Rectal smooth muscle tissue (tissue), 1 donor: ENCODE measurements around the gene FBRSL1.

Experiments used
- H3K27ac ChIP-seq: one replicate; pipeline ENCODE4 v1.7.0; 2013; ENCODE audit warnings: low read depth, low read length, inconsistent platforms
- H3K27me3 ChIP-seq: one replicate; pipeline ENCODE4 v1.7.0; 2013; ENCODE audit warnings: low read length; ENCODE audit not compliant: control insufficient read depth, insufficient read depth
- H3K36me3 ChIP-seq: one replicate; pipeline ENCODE4 v1.7.0; 2013; ENCODE audit warnings: low read length; ENCODE audit not compliant: control insufficient read depth, insufficient read depth
- H3K4me1 ChIP-seq: one replicate; pipeline ENCODE4 v1.7.0; 2013; ENCODE audit warnings: low read length; ENCODE audit not compliant: control insufficient read depth, insufficient read depth
- H3K4me3 ChIP-seq: one replicate; pipeline ENCODE4 v1.7.0; 2013; ENCODE audit warnings: low read length
- H3K9ac ChIP-seq: one replicate; pipeline ENCODE4 v1.7.0; 2013; ENCODE audit warnings: low read length

FBRSL1 gene

DNA sequence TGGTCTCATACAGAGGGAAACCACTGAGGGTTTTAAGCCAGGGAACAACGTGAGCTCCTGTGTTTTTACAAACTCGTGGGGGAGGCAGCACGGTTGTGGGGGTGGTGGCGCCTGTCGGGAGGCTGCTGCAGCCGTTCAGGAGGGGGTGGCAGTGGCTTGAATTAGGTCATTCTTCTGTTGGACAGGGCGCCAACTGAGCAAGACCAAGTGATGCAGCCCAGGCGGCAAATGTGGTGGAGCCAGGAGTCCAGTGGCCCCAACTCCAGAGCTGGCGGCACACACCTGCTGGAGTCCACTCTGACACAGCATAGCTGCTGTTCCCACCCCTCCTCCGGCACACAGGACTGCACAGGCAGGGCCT, 27.8 kb downstream of the FBRSL1 start:
- Histone ChIP-seq H3K27ac (no peak overlapping the region), H3K36me3 (peaks cover 7% of the 10 kb centered on the region), H3K27me3 (no peaks in the 10 kb centered on the region), H3K4me3 (no peak overlapping the region), H3K9ac (no peak overlapping the region), H3K4me1 (no peaks in the 10 kb centered on the region)

DNA sequence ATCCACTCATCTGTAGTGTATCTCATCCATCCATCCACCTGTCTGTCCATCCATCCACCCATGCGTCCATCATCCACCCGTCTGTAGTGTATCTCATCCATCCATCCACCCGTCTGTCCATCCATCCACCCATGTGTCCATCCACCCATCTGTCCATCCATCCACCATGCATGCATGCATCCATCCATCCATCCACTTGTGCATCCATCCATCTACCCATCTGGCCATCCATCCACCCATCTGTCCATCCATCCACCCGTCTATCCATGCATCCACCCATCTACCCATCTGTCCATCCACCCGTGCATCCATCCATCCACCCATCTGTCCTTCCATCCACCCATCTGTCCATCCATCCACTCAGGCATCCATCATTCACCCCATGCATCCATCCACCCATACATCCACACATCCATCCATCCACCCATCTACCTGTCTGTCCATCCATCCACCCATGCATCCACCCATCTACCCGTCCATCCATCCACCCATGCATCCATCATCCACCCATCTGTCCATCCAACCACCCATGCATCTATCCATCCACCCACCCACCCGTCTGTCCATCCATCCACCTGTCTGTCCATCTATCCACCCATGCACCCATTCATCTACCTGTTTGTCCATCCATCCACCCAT, 28.5 kb downstream of the FBRSL1 start:
- Histone ChIP-seq H3K36me3 (peaks cover 7% of the 10 kb centered on the region), H3K4me3 (no peak overlapping the region), H3K4me1 (no peaks in the 10 kb centered on the region), H3K27ac (no peak overlapping the region), H3K9ac (no peak overlapping the region), H3K27me3 (no peaks in the 10 kb centered on the region)

DNA sequence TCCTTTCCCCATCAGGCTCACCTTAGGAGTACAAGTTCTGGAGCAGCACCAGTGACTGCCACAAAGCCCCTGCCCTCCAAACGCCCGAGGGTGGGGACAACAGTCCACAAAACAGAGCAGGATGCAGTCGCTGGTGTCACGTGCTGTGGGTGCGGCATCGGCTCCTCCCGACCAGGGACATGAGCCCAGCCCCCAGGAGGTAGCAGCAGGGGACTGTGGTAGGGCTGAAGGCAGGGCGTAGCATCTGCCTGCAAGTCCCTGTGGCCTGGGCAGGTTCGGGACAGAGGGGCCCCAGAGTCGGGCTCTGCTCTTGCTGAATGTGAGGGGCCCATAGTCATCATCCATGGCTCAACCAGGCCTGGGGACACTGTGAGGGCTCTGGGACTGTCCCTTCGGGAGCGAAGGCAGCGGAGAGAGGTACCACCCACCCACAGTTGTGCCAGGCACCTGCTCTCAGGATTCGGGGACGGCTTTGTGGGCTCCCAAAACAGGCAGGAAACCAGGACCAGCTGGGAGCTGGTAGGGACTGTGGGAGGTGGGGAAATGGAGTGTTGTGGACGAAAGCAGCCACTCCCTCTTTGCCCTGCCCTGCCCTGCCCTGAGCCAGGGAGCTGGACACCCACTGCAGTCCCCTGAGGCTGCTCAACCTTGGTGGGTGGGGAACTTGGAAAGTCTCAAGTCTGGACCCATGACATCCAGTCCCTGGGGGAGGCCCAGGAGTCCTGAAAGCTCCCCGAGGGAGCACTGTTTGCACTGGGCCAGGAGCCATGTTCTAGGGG, 30.7 kb downstream of the FBRSL1 start:
- Histone ChIP-seq H3K27me3 (no peaks in the 10 kb centered on the region), H3K36me3 (peaks cover 7% of the 10 kb centered on the region)

DNA sequence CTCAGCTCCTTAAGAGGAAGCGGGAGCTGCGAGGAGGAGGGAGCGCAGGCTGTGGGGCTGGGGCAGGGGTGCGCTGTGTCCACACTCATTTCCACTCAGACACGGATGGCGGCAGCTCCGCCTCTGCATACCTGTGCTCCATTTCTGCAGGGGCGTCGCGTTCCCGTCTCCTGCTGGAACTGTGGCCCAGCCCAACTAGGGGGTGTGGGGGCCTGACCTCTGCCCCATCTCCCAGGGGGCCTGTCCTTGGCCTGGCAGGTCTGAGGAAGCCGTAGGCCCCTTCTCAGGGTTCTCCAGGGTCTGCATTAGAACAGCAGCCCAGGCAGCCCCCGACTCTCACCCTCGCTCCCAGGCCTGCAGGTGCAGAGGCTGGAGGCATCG, 31.2 kb downstream of the FBRSL1 start:
- Histone ChIP-seq H3K4me3 (no peak overlapping the region), H3K9ac (no peak overlapping the region), H3K27ac (no peak overlapping the region), H3K27me3 (no peaks in the 10 kb centered on the region), H3K36me3 (peaks cover 7% of the 10 kb centered on the region), H3K4me1 (no peaks in the 10 kb centered on the region)

More for the DNA sequence above, 30.7 kb downstream of the FBRSL1 start:
- no peak overlapping the region for H3K27ac ChIP-seq
- H3K4me3 ChIP-seq, result no peak overlapping the region
- no peaks in the 10 kb centered on the region for H3K4me1 ChIP-seq
- H3K9ac ChIP-seq, result no peak overlapping the region

- no peaks in the 10 kb centered on the region for H3K4me1 ChIP-seq
These were observed 31.9 kb downstream of the FBRSL1 start for GRCh38 chr12:132521712-132522292.

DNA sequence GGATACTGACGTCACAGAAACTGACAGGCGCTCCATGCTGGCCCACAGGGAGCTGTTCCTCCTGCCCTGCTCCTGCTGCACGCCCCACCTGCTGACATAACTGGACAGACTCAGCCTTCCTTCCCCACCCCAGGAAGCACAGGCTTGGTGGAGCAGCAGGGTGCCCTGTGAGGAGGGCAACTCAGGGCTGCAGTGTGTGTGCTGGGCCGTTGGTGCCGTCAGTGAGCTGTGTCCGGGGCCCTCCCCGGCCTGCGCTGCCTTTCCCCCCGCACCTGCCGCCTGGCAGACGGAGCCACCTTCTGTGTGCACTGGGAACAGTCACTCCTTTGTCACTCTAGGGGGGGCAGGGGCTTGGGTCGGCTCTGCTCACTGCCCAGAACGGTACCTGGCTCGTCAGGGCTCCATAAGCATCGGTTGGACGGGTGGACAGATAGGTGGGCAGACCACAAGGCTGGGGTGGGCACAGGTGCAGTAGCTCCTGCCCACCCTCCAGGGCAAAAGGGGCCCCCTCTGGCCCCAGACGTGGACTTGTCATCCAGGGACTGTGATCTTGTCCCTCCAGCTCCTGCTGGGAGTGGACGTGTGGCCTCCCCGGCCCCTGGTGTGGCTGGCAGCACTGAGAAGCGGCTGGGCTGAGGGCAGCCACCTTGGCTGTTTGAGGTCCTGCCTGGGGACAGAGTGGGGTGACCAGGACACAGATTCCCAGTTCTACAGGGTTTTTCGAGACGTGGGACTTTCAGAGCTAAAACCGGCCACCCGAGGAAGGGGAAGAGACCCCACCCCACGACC, 32.8 kb downstream of the FBRSL1 start:
- Histone ChIP-seq H3K4me3 (no peak overlapping the region), H3K27me3 (no peaks in the 10 kb centered on the region), H3K36me3 (peaks cover 7% of the 10 kb centered on the region), H3K4me1 (no peaks in the 10 kb centered on the region), H3K27ac (no peak overlapping the region), H3K9ac (no peak overlapping the region)

More at GRCh38 chr12:132521712-132522292, 31.9 kb downstream of the FBRSL1 start:
- H3K9ac ChIP-seq, result no peak overlapping the region
- H3K27ac ChIP-seq, result no peak overlapping the region
- H3K36me3 ChIP-seq, result peaks cover 7% of the 10 kb centered on the region
- H3K4me3 ChIP-seq, result no peak overlapping the region
- no peaks in the 10 kb centered on the region for H3K27me3 ChIP-seq

DNA sequence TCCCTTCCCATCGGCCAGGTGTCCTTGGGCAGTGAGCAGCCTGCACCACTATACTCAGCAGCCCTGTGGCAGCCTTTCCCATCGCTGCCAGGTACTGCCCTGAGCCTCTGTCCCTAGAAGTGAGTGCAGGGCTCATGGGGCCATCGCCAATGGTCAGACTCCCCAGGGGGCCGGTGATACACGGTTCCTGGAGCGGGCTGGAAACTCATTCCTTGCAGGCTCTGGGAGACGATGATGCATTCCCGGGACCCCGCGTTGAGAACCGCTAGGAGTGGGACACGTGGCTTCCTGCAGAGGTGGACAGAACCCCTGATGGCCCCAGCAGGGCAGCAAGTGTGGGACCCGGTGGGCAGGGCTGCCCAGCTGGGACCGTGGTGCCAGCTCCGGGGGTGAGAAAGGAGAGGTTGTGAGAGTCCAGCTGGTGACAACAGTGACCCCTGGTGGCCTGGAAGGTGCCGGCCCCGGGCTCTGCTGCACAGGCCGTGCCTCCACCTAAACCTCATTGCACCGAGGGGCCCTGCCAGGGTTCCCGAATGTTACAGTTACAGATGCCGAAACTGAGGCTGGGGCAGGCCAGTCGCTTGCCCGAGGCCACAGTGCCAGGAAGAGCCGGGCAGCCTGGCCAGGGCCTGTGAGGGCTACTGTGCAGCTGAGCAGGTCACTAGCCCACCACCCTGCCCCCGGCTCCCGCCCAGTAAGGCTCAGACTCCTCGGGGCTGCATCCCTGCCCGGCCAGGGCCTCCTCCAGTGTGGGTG, 33.8 kb downstream of the FBRSL1 start:
- H3K4me3 ChIP-seq, result no peak overlapping the region
- H3K36me3 ChIP-seq, result no peaks in the 10 kb centered on the region
- no peak overlapping the region for H3K9ac ChIP-seq
- H3K4me1 ChIP-seq, result no peaks in the 10 kb centered on the region
- no peaks in the 10 kb centered on the region for H3K27me3 ChIP-seq
- no peak overlapping the region for H3K27ac ChIP-seq

GRCh38 chr12:132524405-132524804, 34.5 kb downstream of the FBRSL1 start:
- Histone ChIP-seq H3K27me3 (no peaks in the 10 kb centered on the region), H3K9ac (no peak overlapping the region), H3K4me3 (no peak overlapping the region), H3K27ac (no peak overlapping the region), H3K4me1 (no peaks in the 10 kb centered on the region), H3K36me3 (no peaks in the 10 kb centered on the region)

GRCh38 chr12:132525011-132525832, 35.3 kb downstream of the FBRSL1 start:
- Histone ChIP-seq H3K27me3 (no peaks in the 10 kb centered on the region), H3K36me3 (no peaks in the 10 kb centered on the region), H3K9ac (no peak overlapping the region), H3K27ac (no peak overlapping the region), H3K4me3 (no peak overlapping the region), H3K4me1 (no peaks in the 10 kb centered on the region)

DNA sequence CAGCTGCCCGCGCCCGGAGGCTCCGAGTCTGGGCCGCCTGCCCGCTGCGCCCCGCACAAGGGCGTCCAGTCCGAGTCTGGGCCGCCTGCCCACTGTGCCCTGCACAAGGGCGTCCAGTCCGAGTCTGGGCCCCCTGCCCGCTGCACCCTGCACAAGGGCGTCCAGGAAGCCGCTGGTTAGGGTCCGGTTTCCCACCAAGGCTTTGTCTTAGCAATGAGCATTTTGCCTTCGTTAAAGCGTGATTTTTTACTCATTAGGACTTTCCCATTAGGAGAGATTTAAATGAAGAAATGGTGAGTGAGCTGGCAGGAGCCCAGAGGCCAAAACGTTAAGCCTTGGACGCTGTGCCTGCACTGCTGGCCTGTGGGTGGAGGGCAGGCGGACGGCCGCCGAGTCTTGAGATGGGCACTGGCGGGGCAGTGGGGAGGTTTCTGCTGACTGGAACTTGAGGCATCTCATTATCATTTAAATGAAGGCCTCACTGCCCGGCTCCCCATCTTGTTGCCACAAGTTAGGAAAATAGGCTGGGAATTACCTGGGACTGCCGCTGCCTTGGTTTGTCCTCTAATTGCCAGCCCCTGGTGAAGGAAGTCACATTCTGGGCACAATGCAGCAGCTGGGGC, 36.0 kb downstream of the FBRSL1 start:
- Histone ChIP-seq H3K4me3 (no peak overlapping the region), H3K27me3 (no peaks in the 10 kb centered on the region), H3K9ac (no peak overlapping the region), H3K27ac (no peak overlapping the region), H3K36me3 (no peaks in the 10 kb centered on the region), H3K4me1 (no peaks in the 10 kb centered on the region)
